Pancreas (tissue), 10 donors: ENCODE measurements around the gene BNC1. TPM values are rescaled to one million over a fixed set of nuclear protein-coding genes. Genes with fewer than 3 reads are reported as not detected.

Experiments used
- ATAC-seq, 4 donors: fragments of 200-7000 bp; cut with Tn5 transposase; one replicate each; pipeline versions ENCODE4 v1.8.0 to v1.9.1; 2020; ENCODE audit warnings: mild to moderate bottlenecking in 4 of 4, moderate library complexity in 4 of 4
- DNase-seq, 6 donors: peaks; one replicate each; pipeline ENCODE4 v3.0.0-alpha.2; 2020
- FAIRE-seq: peaks from 2 replicates; lab custom pipeline; 2012; peaks lifted over from hg19 to GRCh38; lab: Jason Lieb, UNC
- H3K27ac ChIP-seq, 4 donors: fragments of 200-600 bp; sonication (generic); 1 replicate in 3 of 4; 2 replicates in 1 of 4; pipeline versions ENCODE4 v1.5.0 to v1.8.0; 2020
- H3K27me3 ChIP-seq, 4 donors: fragments of 200-600 bp; one replicate each; pipeline ENCODE4 v1.8.0; 2021
- H3K36me3 ChIP-seq, 3 donors: fragments of 200-600 bp; sonication (generic) in 1 of 3; one replicate each; pipeline versions ENCODE4 v1.5.0 to v1.8.0; 2020 to 2021
- H3K4me1 ChIP-seq, 3 donors: fragments of 200-600 bp; one replicate each; pipeline ENCODE4 v1.8.0; 2021
- H3K4me3 ChIP-seq, 4 donors: fragments of 200-600 bp; sonication (generic) in 2 of 4; one replicate each; pipeline versions ENCODE4 v1.5.0 to v1.8.0; 2020 to 2021
- H3K9me3 ChIP-seq, 4 donors: fragments of 200-600 bp; one replicate each; pipeline ENCODE4 v1.8.0; 2021
- CTCF ChIP-seq, 4 donors: fragments of 200-600 bp; sonication (generic) in 3 of 4; IDR thresholded peaks; one replicate each; pipeline versions ENCODE4 v1.5.0 to v1.8.0; 2021; ENCODE audit warnings: antibody characterized with exemption in 4 of 4
- WGBS, 2 donors: extraction: QIAGEN DNeasy Blood & Tissue Kit; methylation state at CpG; one replicate each; pipeline ENCODE4 v1.1.7; 2013; 5-methylcytosine and 5-hydroxymethylcytosine counted together
- intact Hi-C, 3 donors: fragments of 100-400 bp; cut with DNase I; formaldehyde crosslinking; loops; one replicate each; pipeline versions ENCODE4 v1.11.1 to v1.14.2; 2022
- polyA plus RNA-seq, 2 donors: library from polyadenylated mRNA; stranded (reverse); fragments of 200-250 nt; gene quantifications; one replicate each; pipeline ENCODE4 v1.2.3, GENCODE V29; 2013
- total RNA-seq, 6 donors: library from RNA; stranded (reverse); fragmentation: NEBNext Ultra II Directional in 4 of 6; extraction: Animal tissue kit (Norgen Biotek cat#: 25700) in 4 of 6; gene quantifications; one replicate each; pipeline versions ENCODE4 v1.2.1 to v1.2.4, GENCODE V29; 2021 to 2023
- donor health status: healthy with polysubstance abuse.
- donor health status: DM: no; HTN: no; CAD: no; lungs with moderate emphysema.
- donor health status: DM: no; HTN: no; CAD: no.
- donor health status: control.
- donor health status: control.
- donor health status: Bipolar disorder and iron deficiency.
- donor health status: DM: yes; HTN: yes; CAD: no.
- donor health status: DM: no; HTN: no; CAD: no.
- donor health status: DM: no; HTN: no; CAD: no.
- donor health status: DM: yes; HTN: yes; CAD: no.

BNC1 gene
- total and polyA plus RNA-seq, 8 donors = 0.02 to 0.42 (median 0.06) TPM; not detected in 5

DNA sequence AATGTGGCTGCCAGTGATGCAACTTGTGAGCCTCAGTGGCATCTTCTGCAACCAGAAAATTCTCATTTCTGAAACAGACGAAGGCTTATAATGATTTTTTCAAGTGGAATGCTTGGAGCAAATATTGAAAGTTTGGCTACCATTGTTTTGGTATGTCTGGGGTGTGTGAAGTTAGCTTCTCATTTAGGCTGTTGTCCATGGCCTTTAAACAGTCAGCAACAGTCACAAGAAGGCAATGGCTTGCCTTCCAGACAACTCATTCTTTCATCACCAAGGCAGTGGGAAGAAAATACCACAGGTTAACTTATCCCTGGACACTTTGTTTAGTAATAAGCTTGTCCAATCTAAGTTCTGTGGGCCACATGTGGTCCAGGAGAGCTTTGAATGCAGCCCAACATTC is 4.7 kb upstream of the BNC1 start:
- Histone ChIP-seq H3K36me3 (no peaks in the 10 kb centered on the region), H3K27me3 (peaks cover 0 to 6% (median 0%) of the 10 kb centered on the region in 4 donors), H3K4me3 (no peak overlapping the region), H3K4me1 (no peaks in the 10 kb centered on the region), H3K27ac (no peak overlapping the region), H3K9me3 (no peaks in the 10 kb centered on the region)
- DNase-seq (no peak), ATAC-seq (no peak), FAIRE-seq (no peak)
- intact Hi-C loops = no loop called here
- TF ChIP-seq CTCF (IDR thresholded peaks at IDR 0.05) = no peak
- WGBS, 2 donors = 78 to 87% methylated on average over 1 of the region's 1 CpG

- DNase-seq = no peak
- H3K27ac ChIP-seq = no peak overlapping the region
- no peak for FAIRE-seq
These were observed 3.9 kb upstream of the BNC1 start for GRCh38 chr15:83288381-83288801.

GRCh38 chr15:83287541-83288027 is 3.1 kb upstream of the BNC1 start:
- intact Hi-C loops = no loop called here
- no peaks in the 10 kb centered on the region for H3K4me1 ChIP-seq
- H3K27ac ChIP-seq = no peak overlapping the region
- no peak overlapping the region for H3K4me3 ChIP-seq
- FAIRE-seq (no peak), ATAC-seq (no peak), DNase-seq (no peak)
- H3K36me3 ChIP-seq = no peaks in the 10 kb centered on the region
- 63 to 76% methylated on average over 3 of the region's 3 CpGs for whole genome bisulfite sequencing, 2 donors
- no peaks in the 10 kb centered on the region for H3K9me3 ChIP-seq
- H3K27me3 ChIP-seq = peaks cover 0 to 19% (median 6%) of the 10 kb centered on the region in 4 donors
- TF ChIP-seq CTCF (IDR thresholded peaks at IDR 0.05) = no peak

More at GRCh38 chr15:83288381-83288801, 3.9 kb upstream of the BNC1 start:
- TF ChIP-seq CTCF (IDR thresholded peaks at IDR 0.05) = no peak
- no peak overlapping the region for H3K4me3 ChIP-seq
- intact Hi-C loops = no loop called here
- no peaks in the 10 kb centered on the region for H3K4me1 ChIP-seq
- WGBS, 2 donors = 74 to 75% methylated on average over 7 of the region's 7 CpGs
- peaks cover 0 to 13% (median 3%) of the 10 kb centered on the region in 4 donors for H3K27me3 ChIP-seq
- ATAC-seq = peak in 1 of 4 donors; percentile 35
- H3K36me3 ChIP-seq = no peaks in the 10 kb centered on the region
- no peaks in the 10 kb centered on the region for H3K9me3 ChIP-seq

DNA sequence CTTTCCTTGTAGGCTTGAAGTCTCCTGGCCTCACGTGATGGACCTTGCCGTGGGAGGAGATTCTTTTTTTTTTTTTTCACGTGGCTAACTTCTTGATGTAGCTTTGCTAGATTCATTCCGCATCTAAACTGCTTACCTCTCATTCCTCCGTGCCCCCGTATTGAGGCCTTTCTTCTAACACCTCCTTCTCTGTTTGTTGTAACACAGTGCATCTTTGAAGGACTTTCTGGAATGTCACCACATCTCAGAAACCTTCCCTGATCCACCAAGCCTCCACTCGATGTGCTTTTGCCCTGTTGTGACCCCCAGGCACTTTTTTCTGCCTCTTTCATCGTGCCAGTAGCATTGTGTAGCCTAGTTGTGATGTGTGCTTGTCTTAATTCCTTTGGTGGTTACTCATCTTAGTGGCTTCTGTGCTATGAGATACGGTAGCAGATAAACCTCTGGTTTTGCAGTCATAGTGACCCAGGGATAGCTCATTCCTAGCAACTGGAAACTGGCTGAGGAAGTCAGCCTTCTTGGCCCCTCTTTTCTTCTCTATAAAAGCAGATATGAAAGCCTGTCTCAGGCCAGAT is 1.6 kb upstream of the BNC1 start:
- Histone ChIP-seq H3K27me3 (peaks cover 0 to 28% (median 13%) of the 10 kb centered on the region in 4 donors), H3K36me3 (no peaks in the 10 kb centered on the region), H3K9me3 (no peaks in the 10 kb centered on the region), H3K4me1 (no peaks in the 10 kb centered on the region), H3K27ac (no peak overlapping the region), H3K4me3 (no peak overlapping the region)
- intact Hi-C loops = no loop called here
- 65 to 74% methylated on average over 9 of the region's 9 CpGs for WGBS, 2 donors
- TF ChIP-seq CTCF (IDR thresholded peaks at IDR 0.05) = no peak
- ATAC-seq (no peak), DNase-seq (no peak), FAIRE-seq (no peak)

DNA sequence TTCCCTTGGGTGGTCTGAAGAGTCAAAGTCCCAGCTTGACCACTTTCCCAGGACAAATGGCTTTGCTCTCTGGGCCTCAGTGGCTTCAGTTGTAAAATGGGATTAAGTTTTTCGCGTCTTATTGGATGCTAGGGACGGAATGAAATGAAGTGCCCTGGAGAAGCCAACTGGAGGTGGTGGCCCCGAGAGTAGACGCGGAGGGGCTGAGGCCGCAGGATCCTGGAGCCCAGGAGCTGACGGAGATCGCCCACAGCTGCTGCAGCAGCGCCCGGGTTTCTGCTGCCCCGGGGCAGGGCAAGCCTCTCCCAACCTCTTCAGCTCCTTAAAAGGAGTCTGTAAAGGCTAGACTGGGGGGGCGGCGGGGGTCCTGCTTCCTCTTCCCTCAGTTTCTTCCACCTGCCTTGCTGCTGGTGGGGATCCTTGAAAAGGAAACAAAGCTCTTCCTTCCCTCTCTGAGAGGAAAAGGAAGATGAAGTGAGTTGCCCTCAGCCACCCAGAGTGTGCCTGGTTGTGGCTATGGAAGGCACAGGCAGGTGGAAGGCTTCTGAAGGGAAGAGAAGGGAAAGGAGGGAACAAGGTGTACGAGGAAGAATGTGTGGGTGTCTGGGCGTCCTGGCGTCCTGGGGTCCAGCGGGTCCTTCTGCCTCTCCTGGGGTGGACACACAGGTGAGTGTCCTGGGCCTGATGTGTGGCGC is 967 bp upstream of the BNC1 start:
- Histone ChIP-seq H3K4me1 (no peaks in the 10 kb centered on the region), H3K27me3 (peaks cover 0 to 34% (median 13%) of the 10 kb centered on the region in 4 donors), H3K36me3 (no peaks in the 10 kb centered on the region), H3K4me3 (no peak overlapping the region), H3K9me3 (no peaks in the 10 kb centered on the region), H3K27ac (no peak overlapping the region)
- DNase-seq = no peak
- TF ChIP-seq CTCF (IDR thresholded peaks at IDR 0.05) = no peak
- no peak for FAIRE-seq
- no peak for ATAC-seq
- intact Hi-C loops = no loop called here
- WGBS, 2 donors = 62 to 68% methylated on average over 18 to 19 of the region's 19 CpGs
